GM21515 (cell line): ENCODE measurements around the gene PDHX.

Experiments used
- ATAC-seq: cut with Tn5 transposase; IDR thresholded peaks from one replicate; pipeline ENCODE4 v1.9.1; 2021; ENCODE audit not compliant: unreplicated experiment

Gene PDHX

DNA sequence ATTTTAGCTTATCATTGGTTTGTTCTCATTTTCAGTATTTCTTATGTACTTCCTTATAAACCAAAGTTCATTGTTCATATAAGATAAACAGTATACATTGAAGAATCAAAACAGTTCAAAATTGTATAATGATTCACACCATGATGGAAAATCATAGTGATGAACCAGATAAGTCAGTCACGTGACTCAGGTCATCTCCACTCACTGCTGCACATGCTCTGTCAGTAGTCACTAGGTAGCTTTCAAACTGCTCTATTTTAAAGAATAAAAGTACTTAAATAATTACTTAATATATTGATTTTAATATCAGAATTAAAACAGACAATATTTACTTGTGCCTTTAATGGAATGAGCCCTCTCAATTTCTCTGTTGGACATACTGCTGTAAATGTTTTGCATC is 37.5 kb downstream of the PDHX start:
- ATAC-seq, result no peak

DNA sequence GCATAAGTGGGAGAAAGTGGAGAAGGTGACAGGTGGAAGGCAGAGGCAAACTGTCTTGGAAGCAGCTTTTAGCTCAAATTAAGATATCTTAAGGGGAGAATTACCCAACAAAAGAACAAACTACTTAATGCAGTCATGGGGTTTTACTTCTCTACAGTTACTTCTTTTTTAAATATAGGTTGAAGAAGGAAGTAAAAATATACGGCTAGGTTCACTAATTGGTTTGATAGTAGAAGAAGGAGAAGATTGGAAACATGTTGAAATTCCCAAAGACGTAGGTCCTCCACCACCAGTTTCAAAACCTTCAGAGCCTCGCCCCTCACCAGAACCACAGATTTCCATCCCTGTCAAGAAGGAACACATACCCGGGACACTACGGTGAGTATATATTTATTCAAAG is 40.8 kb downstream of the PDHX start:
- no peak for ATAC-seq

DNA sequence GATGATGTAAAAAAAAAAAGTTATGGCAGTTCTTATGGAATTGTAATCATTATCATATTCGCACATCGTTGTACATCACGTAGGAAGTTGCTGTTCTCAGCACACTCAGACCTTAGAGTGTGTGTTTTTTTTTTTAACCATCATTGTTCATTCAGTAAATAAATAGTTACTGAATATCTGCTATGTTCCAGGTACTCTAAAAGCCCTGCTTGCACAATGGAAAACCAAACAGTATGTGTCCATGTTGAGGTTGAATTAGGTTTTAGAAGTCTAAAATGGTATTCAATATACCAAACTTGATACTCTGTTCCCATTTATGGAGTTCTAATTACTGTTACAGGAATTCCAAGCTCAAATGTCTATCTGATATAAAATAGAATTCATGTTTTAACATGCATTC is 41.2 kb downstream of the PDHX start:
- ATAC-seq, result no peak

GRCh38 chr11:34959770-34960169 is 43.4 kb downstream of the PDHX start:
- no peak for ATAC-seq

- no peak for ATAC-seq
Measured at GRCh38 chr11:34960277-34960676, 43.9 kb downstream of the PDHX start.

DNA sequence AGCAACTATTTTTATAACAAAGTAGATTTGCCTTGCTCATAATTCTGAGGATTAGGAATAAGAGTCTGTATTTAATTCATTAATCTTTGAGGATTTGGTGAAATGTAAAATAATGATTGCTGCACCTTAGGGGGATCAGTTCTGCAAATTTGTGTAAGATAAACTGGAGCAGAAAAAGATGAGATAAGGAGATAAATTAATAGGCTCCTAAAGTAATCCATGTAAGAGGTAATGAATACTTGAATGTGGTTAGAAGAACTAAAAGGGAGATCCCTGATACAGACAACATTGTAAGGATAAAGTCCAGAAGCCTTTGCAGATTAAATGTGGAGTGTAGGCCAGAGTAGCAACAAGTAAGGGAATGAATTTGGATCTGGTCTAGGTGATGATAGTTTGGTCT is 45.6 kb downstream of the PDHX start:
- ATAC-seq, result no peak

- ATAC-seq, result no peak
Measured at GRCh38 chr11:34963351-34963750, 46.9 kb downstream of the PDHX start.

GRCh38 chr11:34964610-34965331 is 48.4 kb downstream of the PDHX start:
- ATAC-seq, result no peak

DNA sequence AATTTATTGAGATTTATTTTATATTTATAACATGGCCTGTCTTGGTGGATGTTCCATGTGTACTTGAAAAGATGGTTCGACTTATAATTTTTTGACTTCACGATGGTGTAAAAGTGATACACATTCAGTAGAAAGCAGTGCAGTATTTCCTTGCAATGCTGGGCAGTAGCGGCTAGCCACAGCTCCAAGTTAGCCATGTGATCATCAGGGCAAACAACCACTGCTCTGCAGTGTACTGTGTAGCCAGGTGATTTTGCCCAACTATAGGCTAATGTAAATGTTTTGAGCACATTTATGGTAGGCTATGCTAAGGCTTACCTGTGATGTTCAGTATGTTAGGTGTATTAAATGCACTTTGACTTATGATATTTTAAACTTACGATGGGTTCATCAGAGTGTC is 52.4 kb downstream of the PDHX start:
- no peak for ATAC-seq

GRCh38 chr11:34970033-34970432 is 53.6 kb downstream of the PDHX start:
- no peak for ATAC-seq

- ATAC-seq, result no peak
Measured at GRCh38 chr11:34970480-34970879, 54.1 kb downstream of the PDHX start.

GRCh38 chr11:34971928-34972327 is 55.5 kb downstream of the PDHX start:
- ATAC-seq, result no peak

GRCh38 chr11:34972366-34972765 is 55.9 kb downstream of the PDHX start:
- ATAC-seq, result no peak

GRCh38 chr11:34972892-34973291 is 56.5 kb downstream of the PDHX start:
- ATAC-seq, result no peak

DNA sequence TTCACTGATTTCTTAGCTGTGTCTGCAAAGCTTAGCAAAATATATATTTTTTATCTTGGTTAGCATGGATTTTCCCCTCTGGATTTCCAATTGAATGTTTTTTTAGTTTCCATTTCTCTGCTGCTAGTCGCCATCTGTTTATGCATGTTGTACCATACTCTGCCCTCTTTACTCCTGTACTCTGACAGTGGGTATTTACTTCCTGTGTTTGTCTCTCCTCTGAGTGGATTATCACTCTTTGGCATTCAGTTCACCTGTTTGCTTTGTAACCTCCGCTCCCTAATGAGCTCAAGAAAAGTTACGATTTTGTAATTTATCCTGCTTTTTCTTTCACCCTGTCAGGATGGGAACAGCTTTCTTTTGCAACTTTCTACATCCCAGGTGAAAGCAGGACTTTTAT is 59.1 kb downstream of the PDHX start:
- no peak for ATAC-seq

DNA sequence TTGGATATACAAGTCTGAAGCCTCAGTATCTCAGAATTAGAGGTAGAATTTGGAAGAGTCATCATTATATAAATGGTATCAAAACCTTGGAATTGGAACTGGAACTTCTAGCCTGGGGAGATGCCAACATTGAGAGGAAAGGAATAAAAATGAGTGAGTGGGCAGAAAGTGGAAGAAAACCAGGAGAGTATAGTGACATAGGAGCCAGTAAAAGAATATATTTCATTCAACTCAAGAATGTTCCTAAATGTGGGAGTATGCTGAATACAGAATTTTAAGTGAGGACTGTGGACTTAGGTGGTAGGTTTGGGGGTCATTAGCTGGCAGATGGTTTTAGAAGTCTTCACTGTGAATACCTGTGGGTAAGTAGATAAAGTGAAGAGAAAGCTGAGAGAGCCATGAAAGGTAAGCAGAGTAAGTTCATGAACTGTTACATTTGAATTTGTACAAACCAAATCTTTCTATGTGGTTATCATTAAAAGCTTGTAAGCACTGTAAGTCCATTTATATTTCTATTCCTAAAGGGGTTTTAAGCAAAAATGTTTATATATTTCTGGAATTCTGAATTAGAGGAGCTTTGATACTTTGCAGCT is 60.2 kb downstream of the PDHX start:
- ATAC-seq, result no peak

DNA sequence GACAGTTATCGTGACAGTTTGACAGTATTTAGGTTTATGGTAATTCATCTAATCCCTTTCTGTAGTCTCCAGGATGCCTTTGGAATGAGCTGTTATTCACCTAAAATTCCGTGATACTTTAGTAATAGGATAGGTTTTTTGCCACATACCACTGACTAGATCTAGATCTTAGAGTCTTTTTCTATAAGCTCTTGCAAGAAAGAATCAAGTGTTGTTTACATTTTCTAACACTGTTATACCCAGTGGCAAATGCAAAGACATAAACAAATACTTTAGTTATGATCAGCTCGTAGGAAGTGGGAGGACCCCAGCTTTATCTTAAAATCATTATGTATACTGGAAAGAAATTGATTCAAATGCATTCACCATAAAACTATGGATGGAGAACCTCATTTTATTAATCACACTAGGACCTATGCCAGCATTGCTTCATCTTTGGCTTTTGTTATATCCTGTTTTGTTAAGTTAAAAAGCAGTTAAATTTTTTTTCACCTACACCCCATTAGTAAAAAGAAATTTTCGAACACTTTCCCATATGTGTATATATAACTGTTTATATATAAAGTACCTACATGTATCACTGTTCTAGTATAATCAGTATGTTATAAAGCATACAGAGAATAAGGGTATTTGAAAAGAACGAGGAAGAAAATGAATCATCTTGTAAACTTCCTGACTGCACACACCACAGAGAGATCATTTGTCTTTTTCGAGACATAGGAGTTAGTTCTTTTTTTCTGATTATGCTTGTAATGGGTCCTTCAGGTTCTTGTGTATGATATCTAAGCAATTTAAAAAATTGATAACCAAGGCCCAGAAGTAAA is 60.9 kb downstream of the PDHX start:
- no peak for ATAC-seq

DNA sequence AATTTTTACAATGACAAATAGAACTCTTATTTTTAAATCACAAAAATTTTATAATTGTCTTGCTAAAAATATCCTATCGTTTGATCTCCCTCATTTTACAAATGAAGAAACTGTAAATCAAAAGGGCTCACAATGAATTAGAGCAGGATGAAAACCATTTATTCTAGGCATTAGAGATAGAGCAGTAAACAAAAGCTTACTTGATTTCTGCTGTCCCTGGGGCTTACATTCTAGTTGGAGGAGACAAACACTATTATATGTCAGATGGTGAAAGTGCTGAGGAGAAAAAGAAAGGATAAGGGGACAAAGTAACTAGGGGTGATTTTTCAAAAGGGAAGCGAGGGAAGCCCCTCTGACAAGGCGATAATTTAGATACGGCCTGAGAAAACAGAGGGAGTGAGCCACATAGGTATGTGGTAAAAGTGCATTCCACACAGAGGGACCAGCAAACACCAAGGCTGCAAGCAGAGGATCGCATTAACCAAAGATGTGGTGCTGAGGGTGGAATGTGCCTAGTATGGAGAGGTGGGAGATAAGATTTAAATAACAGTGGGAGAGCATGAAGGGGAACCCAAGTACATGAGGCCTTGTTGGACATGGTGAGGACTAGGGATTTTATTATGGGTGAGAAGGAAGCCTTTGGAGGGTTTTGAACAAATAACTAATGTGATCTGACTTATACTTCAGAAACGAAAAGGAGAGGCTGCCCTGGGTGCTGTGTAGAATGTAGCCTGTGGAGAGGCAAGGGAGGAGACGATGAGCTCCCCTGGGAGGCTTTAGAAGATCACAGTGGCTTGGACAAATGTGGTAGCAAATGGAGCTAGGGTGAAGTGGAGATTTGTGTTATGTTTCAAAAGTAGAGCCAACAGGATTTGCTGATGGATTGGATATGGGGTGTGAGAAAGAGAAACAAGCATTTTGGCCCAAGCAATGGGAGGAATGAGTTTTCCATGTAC is 62.1 kb downstream of the PDHX start:
- ATAC-seq, result no peak

- ATAC-seq, result no peak
Measured at GRCh38 chr11:34984514-34984913, 68.1 kb downstream of the PDHX start.

DNA sequence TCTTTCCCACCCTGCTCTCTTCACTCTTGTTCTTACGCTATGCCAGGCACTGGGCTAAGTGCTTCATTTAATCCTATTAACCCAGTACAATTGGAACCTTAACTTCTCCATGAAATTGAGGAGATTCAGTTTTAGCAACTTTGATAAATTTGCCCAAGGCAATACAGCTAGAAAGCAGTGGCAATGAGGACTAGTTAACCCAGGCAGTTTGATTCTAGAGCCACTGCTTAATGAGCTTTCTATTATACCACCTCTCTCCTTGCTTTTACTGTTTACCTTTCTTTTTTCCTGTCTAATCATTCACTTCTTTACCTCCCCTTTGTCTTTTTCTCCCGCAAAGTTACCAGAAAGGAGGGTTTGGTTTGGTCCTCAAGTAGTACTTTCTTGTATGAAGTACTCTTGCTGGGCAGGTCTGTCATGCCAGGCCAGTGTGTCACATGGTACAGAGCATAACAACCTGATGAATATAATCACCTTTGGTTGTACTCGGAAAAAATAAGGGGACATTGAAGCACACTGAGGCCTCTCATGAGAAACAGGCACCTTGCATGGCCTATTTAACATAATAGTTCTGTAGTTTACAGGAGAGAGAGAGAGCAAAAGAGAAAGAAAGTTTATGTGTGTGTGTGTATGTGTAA is 70.6 kb downstream of the PDHX start:
- ATAC-seq, result no peak

GRCh38 chr11:34987617-34988016 is 71.2 kb downstream of the PDHX start:
- ATAC-seq, result no peak
